ENCODE measurements around the gene PHPT1.
"Not testable (repeated sequence)": the region's sequence is repeated elsewhere in the genome, so short reads cannot be mapped to it uniquely, and the experiment has no call there.

Gene PHPT1

DNA sequence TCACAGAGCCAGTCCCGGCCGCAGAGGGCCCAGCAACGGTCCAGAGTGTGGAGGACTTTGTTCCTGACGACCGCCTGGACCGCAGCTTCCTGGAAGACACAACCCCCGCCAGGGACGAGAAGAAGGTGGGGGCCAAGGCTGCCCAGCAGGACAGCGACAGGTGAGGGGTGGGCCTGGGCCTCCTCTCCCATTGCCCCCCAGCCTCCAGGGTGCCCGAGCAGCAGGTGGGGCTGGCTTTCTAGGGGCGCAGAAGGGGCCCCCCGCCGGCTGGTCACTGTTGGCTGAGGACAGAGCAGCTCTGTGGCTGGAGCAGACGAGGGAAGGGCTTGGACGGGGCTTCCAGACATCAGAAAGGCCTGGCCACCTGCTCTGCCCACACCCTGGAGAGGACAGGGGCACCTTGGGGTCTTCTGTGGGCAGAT is 11.3 kb upstream of the PHPT1 start:
- not testable (repeated sequence) for DNase-seq

DNA sequence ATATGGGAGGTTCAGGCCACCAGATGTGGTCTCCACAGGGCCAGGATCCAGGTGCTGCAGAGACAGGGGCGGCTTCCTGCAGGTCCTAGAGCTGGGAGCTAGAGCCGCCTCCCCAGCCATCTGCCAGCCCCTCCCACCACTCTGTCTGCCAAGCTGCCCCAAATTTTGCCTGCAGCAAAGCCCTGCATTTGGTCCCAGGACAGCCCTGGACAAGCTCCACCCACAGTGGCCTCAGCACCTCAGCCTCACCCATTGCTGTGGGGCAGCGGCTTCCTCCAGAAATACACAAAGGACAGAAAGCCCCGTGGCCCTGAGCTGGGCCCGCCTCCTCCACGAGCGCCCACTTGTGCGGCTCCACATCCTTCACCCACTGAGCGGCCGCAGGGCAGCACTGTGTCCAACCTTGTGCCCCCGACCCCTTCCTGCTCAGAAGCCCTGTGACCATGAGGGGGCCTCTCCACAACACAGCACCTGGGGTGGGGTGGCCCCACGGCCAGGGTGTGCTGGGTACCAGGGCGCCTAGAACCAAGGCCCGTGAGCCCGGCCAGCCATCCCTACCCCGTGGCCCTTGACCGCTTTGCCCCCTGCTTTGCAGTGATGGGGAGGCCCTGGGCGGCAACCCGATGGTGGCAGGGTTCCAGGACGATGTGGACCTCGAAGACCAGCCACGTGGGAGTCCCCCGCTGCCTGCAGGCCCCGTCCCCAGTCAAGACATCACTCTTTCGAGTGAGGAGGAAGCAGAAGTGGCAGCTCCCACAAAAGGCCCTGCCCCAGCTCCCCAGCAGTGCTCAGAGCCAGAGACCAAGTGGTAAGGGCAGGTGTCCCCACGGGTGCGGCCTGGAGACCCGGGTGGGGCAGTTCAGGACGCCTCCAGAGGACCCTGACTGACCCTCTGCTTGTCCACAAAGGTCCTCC is 10.6 kb upstream of the PHPT1 start:
- DNase-seq, result no peak

DNA sequence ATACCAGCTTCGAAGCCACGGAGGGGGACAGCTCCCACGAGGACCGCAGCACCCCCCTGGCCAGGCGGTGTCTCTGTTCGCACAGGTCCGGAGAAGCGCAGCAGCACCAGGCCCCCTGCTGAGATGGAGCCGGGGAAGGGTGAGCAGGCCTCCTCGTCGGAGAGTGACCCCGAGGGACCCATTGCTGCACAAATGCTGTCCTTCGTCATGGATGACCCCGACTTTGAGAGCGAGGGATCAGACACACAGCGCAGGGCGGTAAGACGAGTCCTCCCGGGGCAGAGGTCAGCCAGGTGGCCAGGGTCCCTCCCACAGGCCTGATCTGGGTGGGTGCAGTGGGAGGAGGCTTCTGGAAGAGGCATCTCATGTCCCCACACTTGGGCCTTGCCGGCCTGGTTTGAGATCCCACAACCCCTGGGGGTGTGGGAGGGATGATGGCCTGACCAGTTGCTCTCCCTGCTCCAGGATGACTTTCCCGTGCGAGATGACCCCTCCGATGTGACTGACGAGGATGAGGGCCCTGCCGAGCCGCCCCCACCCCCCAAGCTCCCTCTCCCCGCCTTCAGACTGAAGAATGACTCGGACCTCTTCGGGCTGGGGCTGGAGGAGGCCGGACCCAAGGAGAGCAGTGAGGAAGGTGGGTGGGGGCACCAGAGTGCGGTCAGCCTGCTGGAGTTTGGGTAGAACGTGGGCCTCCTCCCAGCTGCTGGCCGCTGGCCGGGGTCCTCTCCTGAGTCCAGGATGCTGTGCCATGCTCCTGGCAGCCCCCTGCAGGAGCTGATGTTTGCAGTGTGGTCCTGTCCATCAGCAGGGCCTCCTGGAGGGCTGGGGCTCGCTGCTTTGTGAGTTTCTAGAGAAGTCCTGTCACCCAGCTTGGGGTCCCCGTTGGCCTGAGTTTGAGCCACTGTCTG is 9.7 kb upstream of the PHPT1 start:
- no peak for DNase-seq

DNA sequence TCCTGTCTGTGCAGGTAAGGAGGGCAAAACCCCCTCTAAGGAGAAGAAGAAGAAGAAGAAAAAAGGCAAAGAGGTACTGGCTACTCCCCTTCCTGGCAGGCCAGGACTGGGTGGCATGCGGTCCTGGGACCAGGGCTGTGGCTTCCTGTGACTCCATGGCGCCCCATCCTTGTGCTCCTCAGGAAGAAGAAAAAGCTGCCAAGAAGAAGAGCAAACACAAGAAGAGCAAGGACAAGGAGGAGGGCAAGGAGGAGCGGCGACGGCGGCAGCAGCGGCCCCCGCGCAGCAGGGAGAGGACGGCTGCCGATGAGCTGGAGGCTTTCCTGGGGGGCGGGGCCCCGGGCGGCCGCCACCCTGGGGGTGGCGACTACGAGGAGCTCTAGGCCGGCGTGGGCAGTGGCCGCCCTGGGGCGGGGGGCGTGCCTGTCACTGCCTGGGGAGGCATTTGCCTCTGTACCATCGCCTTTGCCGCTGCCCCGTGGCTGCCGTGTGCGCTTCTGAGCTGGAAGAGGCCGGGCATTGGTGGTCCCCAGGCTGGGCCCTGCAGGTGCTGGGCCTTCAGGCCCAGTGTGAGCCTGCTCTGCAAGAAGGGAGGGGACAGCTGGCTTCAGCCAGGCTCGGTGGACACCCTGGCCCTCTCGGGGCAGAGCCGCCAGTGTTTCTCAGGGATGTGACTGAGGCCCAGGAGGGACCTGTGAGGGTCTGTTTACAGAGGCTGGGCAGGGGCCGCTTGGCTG is 8.9 kb upstream of the PHPT1 start:
- DNase-seq, result no peak

DNA sequence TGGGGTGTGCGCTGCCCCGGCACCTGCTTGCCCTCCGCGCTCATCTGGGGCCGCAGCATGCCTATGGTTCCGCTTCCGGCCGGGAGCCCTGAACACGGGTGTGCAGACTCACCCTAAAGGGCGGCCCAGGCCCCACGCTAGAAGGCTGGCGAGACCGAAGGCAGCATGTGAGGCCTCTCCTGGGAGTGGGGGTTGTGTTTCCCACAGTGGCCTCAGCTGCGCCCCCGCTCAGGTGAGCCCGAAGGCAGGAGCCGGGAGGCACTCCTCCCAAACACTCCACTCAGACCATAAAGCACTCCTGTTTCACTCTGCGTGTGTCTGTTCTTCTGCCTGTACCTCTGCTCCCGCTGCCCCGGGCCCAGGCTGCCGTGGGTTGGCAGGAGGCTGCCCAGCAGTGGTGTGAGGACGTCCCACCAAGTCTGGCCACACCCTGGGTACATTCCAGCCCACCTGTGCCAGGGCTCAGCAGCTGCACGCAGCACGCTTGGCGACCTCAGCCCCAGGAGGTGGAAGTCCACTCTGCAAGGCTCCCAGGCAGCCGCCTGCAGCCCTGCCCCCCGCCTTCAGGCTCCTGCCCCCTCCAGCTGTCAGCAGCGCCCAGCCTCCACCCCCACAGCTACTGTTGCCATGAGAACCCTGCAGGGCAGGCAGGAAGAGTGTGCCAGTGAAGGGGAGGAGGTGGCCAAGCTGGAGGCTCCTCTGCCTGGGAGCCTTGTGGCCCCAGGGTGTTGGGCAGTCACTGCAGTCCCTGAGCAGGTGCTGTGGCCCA is 8.1 kb upstream of the PHPT1 start:
- DNase-seq, result no peak

DNA sequence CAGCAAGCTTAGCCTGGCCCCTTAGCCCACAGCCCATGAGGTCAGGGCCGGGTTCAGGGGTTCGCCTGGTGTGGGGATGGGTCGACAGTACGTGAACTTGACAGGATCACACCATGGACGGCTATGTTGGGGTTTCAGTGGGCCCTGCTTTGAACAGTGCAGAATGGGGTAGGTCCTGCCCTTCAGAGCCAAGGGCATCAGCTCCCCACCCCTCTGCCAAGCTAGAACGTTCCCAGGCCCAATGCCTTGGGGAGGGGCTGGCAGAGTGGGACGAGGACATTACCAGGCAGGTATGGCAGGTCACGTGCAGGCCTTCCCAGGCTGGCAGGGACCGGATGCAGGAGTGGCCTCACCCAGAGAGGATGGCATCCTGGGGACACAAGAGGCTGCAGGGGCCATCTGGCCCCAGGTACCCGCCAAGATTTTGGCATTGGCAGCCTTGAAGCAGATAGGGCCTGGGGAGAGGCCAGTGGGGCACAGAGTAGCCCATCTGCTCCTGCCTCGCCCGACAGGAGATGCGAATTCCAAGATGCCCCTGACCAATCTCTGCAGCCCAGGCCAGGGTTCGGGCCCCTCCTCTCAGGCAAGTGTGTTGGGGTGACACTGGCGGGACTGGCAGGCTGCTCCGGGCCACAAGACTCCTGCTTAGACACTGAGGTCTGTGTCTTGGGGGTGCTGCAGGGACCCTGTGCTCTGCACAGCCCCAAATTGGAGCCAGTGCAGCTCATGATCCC is 7.4 kb upstream of the PHPT1 start:
- DNase-seq, result not testable (repeated sequence)

DNA sequence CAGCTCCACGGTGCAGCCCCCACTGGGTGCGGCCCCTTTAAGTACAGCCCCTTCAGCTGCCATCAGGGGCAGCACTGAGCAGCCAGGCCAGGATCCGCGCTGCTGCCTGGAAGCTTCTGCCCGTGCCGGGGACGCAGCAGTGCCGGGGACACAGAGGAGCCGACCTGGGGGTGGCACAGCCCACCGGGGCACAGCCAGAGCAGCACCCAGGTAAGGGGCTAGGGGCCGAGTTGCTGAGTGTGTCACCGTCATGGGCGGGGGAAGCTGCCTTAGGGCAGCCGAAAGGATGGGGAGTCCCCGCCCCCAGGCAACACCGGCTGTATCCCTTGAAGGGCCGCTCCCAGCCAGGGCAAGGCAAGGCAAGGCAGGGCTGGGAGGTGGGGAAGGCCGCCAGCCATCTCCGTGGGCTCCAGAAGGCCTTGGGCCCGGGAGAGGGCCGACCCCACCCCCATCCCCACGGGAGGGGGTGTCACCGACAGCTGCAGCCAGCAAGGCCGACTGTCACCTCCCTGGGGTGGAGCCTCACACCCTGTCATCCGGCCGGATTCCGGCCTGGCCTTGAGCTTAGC is 6.7 kb upstream of the PHPT1 start, which contains the start of gene AJM1:
Gene AJM1, plus strand, starts transcription at position 99 of the 569 bp plus-strand sequence. CDS start 1,937 bp downstream, outside the sequence.
- peak; percentile 86 for DNase-seq

DNA sequence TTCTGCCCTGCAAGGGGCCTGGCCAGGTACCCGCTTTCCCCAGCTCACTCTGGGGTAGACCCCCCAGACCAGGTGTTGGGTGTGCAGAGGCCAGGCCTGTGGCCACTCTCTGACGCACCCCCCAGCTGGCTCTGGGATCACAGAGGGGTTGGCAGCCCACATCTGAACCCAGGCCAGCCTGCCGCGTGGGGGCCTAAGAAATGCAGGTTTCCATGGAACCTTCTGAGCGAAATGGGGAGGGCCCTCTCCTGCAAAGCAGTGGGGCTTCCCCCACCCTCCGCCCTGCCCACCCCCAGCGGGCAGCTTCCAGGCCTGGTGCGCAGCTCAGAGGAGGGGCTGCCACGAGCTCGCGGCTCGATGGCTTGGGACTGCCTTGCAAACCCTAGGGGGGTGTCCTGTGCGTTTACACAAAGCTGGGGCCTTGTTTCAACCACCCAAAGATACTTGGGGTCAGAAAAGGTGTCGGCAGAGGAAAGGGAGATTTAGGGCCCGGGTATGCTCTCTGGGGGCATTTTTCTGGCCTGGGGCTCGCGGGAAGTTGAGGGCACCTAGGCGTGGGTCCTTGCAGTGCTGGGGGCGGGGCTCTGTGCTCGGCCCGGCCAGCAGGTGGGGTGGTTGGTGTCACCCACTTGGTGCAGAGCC is 5.9 kb upstream of the PHPT1 start:
- not testable (repeated sequence) for DNase-seq

DNA sequence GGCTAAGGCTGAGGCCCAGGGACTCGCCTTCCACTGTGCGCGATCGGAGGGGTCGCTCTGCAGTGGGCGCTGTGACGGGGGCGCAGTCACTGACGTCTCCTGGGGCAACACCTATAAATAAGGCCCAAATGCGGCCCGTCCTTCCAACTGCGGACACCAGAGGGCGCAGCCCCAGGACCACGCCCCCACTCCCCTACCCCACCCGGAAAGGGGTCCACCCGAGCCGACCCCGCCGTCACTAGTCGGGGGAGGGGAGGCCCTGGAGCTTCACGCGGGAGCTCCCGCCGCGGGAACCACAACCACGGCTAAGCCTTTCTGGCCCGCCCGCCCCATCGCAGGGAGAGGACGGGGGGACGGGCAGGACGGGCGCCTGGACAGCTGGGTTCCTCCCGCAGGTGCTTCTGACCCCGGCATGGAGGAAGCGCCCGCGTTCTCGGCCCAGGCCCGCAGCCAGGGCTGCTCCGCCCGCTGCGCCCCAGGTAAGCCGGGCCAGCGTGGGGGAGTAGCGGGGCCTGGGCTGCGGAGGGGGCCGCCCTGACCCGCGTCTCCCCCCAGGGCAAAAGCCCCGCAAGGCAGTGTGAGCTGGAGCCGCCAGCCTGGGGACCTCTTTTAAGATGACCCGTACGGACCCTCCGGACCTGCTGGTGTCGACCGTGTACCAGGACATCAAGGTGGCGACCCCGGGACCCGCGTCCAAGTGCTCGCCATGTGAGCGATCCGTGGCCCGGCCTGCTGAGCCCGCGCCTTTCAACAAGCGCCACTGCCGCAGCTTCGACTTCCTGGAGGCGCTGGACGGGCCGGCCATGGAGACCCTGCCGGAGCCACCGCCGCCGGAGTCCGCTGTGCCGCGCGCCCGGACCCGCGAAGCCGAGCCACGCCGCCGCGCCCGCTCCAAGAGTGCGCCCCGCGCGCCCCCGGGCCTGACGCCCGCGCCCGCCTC is 5.1 kb upstream of the PHPT1 start:
- DNase-seq, result peak; percentile 66

DNA sequence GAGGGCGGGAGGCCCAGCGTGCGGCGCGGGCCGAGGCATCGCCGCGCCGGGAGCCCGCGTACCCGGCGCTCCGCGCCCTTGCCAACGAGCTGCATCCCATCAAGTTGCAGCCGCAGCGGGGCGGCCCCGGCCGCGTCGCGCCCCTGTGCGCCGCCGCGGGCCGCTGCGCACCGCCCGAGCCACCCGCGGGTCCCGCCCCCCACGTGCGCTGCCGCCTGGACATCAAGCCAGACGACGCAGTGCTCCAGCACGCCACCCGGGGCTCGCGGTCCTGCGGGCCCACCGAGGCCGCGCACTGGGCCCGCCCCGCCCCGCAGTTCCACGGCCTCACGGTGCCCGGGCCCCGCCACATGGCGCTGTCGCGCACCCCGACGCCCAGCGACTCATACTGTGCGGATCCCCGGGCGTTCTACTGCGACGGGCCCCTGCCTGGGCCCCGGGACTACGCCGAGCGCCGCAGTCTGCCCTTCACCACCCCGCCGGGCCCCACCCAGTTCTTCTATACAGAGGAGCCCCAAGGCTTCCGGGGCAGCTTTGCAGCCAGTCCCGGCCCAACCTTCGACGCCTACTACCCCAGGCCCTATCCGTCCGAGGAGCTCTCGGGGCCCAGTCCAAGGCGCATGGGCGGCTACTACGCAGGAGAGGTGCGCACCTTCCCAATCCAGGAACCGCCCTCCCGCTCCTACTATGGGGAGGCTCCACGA is 4.3 kb upstream of the PHPT1 start:
- no peak for DNase-seq

DNA sequence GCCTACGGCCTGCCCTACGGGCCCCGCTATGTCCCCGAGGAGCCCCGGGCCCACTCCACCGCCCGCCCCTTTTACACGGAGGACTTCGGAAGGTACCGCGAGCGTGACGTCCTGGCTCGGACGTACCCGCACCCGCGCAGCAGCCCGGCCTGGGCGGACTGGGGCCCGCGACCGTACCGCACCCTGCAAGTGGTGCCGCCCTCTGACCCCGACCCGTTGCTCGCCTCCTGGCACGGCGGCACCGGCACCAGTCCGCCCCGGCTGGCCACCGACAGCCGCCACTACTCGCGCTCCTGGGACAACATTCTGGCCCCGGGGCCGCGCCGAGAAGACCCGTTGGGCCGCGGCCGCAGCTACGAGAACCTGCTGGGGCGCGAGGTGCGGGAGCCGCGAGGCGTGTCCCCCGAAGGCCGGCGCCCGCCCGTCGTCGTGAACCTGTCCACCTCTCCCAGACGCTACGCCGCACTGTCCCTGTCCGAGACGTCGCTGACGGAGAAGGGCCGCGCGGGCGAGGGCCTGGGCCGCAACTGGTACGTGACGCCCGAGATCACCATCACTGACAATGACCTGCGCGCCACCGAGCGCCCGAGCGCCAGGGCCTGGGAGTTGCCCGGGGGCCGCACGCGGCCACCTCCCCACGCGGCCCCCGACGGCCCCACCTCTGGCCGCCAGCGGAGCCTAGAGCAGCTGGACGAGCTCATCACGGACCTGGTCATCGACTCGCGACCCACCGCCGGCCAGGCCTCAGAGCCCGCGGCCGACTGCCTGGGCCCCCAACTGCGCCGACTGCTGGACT is 3.5 kb upstream of the PHPT1 start:
- no peak for DNase-seq

DNA sequence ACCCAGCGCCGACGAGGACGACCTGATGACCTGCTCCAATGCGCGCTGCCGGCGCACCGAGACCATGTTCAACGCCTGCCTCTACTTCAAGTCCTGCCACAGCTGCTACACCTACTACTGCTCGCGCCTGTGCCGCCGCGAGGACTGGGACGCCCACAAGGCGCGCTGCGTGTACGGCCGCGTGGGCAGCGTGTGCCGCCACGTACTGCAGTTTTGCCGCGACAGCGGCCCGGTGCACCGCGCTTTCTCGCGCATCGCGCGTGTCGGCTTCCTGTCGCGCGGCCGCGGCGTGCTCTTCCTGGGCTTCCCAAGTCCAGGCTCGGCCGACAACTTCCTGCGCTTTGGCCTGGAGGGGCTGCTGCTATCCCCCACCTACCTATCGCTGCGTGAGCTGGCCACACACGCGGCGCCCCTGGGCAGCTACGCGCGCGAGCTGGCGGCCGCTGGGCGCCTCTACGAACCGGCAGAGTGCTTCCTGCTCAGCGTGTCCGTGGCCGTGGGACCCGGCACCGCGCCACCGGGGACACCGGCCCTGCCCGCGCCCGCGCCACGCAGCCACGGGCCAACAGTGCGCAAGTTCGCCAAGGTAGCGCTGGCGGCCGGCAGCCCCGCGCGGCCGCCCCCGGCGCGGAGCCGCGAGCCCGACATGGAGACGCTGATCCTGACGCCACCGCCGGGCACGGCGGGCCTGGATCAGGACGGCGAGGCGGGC is 2.7 kb upstream of the PHPT1 start:
- no peak for DNase-seq

DNA sequence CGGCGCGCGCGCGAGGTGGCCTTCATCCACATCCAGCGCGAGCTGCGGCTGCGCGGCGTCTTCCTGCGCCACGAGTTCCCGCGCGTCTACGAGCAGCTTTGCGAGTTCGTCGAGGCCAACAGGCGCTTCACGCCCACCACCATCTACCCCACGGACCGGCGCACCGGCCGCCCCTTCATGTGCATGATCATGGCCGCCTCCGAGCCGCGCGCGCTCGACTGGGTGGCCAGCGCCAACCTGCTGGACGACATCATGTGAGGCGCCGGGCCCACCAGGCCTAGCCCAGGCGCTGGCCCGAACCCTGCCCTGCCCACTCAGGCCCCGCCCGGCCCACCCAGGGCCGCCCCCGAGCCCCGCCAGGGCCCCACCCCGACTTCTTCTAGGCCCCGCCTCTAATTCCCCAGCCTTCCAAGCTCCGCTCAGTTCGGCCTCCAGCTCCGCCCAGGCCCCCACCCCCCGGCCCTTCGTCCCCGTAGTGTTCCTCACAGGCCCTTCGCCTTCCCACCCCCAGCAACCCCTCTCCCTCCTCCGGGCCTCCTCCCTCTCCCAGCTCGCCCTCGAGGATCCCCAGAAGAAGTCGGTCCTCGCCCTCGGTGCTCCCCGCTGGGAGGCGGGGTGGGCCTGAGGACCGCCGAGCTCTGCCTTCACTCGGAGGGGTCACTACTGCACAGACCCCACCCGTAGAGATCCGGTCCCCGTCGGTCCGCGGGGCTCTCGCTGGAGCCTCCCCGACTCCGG is 2.0 kb upstream of the PHPT1 start:
- DNase-seq, result peak; percentile 54

DNA sequence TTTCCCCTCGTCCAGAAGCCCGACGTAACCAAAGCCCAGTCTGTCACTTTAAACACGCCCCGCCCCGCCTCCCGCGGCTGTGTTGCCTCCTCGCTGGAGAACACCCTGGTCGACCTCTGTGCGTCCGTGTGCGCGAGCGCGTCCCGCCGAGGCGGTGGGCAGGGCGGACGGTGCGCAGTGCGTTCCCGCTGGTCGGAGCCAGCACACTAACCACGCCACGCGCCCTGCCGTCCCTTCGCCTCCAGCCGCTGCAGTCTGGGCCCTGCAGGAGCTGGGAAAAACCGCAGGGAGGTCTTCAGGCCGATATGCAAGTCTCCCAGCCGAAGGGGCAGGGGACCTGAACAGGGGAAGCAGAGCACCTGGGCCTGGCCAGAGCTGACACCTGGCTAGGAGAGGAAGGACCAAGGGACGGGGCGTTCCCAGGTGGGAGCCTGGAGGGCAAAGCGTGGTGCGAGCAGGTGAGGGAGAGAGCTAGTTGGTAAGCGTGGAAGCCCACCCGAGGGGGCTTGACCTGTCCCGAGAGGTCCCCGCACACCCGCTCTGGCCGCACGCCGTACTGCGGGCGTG is 1.3 kb upstream of the PHPT1 start:
- DNase-seq, result peak; percentile 91

DNA sequence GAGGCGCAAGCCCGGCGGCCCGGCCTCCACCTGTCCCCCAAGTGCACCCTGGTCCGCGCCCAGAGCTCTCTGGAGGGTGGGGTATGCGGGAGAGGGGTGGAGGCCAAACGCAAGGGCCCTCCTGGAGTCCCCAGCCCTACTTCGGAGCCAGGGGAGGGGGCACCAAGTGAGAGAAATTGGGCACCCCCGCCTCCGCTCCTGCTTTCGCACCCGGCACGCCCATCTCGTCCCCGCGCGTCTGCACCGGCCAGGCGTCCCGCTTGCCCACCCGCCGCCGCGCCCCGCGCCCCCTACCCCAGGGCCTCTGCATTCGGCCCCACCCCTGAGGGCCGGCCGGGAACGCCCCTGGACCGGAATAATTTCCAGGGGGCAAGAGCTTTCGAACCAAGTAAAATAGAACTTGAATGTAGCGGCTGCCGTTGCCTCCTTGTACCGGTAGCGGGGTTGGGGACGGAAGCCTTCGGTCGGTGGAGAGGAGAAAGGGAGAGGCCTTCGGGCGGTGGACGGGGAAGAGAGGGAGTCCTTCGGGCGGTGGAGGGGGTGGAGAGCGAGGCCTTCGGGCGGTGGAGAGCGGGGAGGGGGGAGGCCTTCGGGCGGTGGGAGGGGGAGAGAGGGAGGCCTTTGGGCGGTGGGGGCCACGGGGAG is 694 bp upstream of the PHPT1 start:
- peak; percentile 50 for DNase-seq
